ENCODE data around the gene ARL5A. TPM values are rescaled to one million over a fixed set of nuclear protein-coding genes. Genes with fewer than 3 reads are reported as not detected.

The ARL5A gene
- total RNA-seq, 4 donors from 2014 or later = 58.8 to 104 (median 85.6) TPM

GRCh38 chr2:151853070-151853758 is 25.0 kb upstream of the ARL5A start:
- H3K9me3 ChIP-seq = no peaks in the 10 kb centered on the region
- H3K4me1 ChIP-seq = no peaks in the 10 kb centered on the region
- no peak for ATAC-seq
- H3K27me3 ChIP-seq = no peaks in the 10 kb centered on the region
- no peak overlapping the region for H3K4me3 ChIP-seq
- WGBS, 2 donors (ENCODE audit: low coverage in 1 of 2) = 88 to 96% methylated on average over 3 of the region's 3 CpGs
- no peaks in the 10 kb centered on the region for H3K36me3 ChIP-seq
- TF ChIP-seq POLR2AphosphoS5 (IDR thresholded peaks at IDR 0.05) = no peak
- no peak for TF ChIP-seq POLR2A (IDR thresholded peaks at IDR 0.05)
- no peak for TF ChIP-seq CTCF (IDR thresholded peaks at IDR 0.05)
- no peak for TF ChIP-seq EP300 (IDR thresholded peaks at IDR 0.05)
- no peak overlapping the region for H3K27ac ChIP-seq

GRCh38 chr2:151852260-151853069 is 24.2 kb upstream of the ARL5A start:
- no peak for TF ChIP-seq POLR2A (IDR thresholded peaks at IDR 0.05)
- TF ChIP-seq EP300 (IDR thresholded peaks at IDR 0.05) = no peak
- TF ChIP-seq POLR2AphosphoS5 (IDR thresholded peaks at IDR 0.05) = no peak
- no peak for TF ChIP-seq CTCF (IDR thresholded peaks at IDR 0.05)
- 75 to 80% methylated on average over 6 of the region's 6 CpGs for WGBS, 2 donors (ENCODE audit: low coverage in 1 of 2)
- H3K27ac ChIP-seq = no peak overlapping the region
- no peak for ATAC-seq
- H3K4me3 ChIP-seq = no peak overlapping the region
- H3K9me3 ChIP-seq = no peaks in the 10 kb centered on the region
- H3K27me3 ChIP-seq = no peaks in the 10 kb centered on the region
- H3K4me1 ChIP-seq = no peaks in the 10 kb centered on the region
- no peaks in the 10 kb centered on the region for H3K36me3 ChIP-seq

GRCh38 chr2:151851761-151852160 is 23.5 kb upstream of the ARL5A start:
- no peak for ATAC-seq
- TF ChIP-seq EP300 (IDR thresholded peaks at IDR 0.05) (no peak), CTCF (IDR thresholded peaks at IDR 0.05) (no peak), POLR2AphosphoS5 (IDR thresholded peaks at IDR 0.05) (no peak), POLR2A (IDR thresholded peaks at IDR 0.05) (no peak)
- Histone ChIP-seq H3K27ac (no peak overlapping the region), H3K9me3 (no peaks in the 10 kb centered on the region), H3K36me3 (no peaks in the 10 kb centered on the region), H3K27me3 (no peaks in the 10 kb centered on the region), H3K4me1 (no peaks in the 10 kb centered on the region), H3K4me3 (no peak overlapping the region)
- WGBS, 2 donors (ENCODE audit: low coverage in 1 of 2) = 63 to 87% methylated on average over 3 of the region's 3 CpGs

GRCh38 chr2:151849413-151850010 is 21.3 kb upstream of the ARL5A start:
- ATAC-seq = no peak
- Histone ChIP-seq H3K4me3 (no peak overlapping the region), H3K9me3 (no peaks in the 10 kb centered on the region), H3K36me3 (no peaks in the 10 kb centered on the region), H3K4me1 (no peaks in the 10 kb centered on the region), H3K27ac (no peak overlapping the region), H3K27me3 (no peaks in the 10 kb centered on the region)
- 77 to 84% methylated on average over 3 to 4 of the region's 4 CpGs for whole genome bisulfite sequencing, 2 donors (ENCODE audit: low coverage in 1 of 2)
- no peak for TF ChIP-seq CTCF (IDR thresholded peaks at IDR 0.05)
- no peak for TF ChIP-seq POLR2A (IDR thresholded peaks at IDR 0.05)
- no peak for TF ChIP-seq EP300 (IDR thresholded peaks at IDR 0.05)
- no peak for TF ChIP-seq POLR2AphosphoS5 (IDR thresholded peaks at IDR 0.05)
